Bronchial epithelial cell (primary cell): ENCODE data around the gene RBMXL3. TPM values are rescaled to one million over a fixed set of nuclear protein-coding genes. Genes with fewer than 3 reads are reported as not detected.

Experiments used
- DNase-seq: peaks from one replicate; pipeline ENCODE4 v3.0.0-alpha.2; 2010; ENCODE audit warnings: low read depth
- FAIRE-seq: peaks from 2 replicates; lab custom pipeline; 2011; peaks lifted over from hg19 to GRCh38; lab: Jason Lieb, UNC
- H3K27me3 ChIP-seq: 2 replicates; pipeline ENCODE4 v1.5.1; 2011; ENCODE audit warnings: low read length; ENCODE audit not compliant: control insufficient read depth, insufficient read depth
- H3K36me3 ChIP-seq: 2 replicates; pipeline ENCODE4 v1.5.1; 2011; ENCODE audit warnings: low read length; ENCODE audit not compliant: control insufficient read depth, insufficient read depth
- H3K4me3 ChIP-seq: 2 replicates; pipeline ENCODE4 v1.5.1; 2011; ENCODE audit warnings: mild to moderate bottlenecking, low read depth, low read length, control low read depth
- total RNA-seq: library from RNA; depleted of rRNA; stranded (reverse); fragments of >200 nt; gene quantifications from 2 replicates; pipeline ENCODE4 v1.2.1, GENCODE V29; 2014
- TF ChIP-seq, protein P1 (sequence below): IDR thresholded peaks from 2 replicates; pipeline ENCODE4 v1.5.1; 2011; ENCODE audit warnings: mild to moderate bottlenecking, moderate library complexity, low read length, control low read depth, inconsistent platforms; ENCODE audit not compliant: insufficient read depth, severe bottlenecking

RBMXL3 gene
- total RNA-seq, 1 donor from 2014 or later = not detected

- DNase-seq (no peak), FAIRE-seq (no peak)
- Histone ChIP-seq H3K4me3 (no peak overlapping the region), H3K36me3 (no peaks in the 10 kb centered on the region), H3K27me3 (no peaks in the 10 kb centered on the region)
- TF ChIP-seq, protein P1, sequence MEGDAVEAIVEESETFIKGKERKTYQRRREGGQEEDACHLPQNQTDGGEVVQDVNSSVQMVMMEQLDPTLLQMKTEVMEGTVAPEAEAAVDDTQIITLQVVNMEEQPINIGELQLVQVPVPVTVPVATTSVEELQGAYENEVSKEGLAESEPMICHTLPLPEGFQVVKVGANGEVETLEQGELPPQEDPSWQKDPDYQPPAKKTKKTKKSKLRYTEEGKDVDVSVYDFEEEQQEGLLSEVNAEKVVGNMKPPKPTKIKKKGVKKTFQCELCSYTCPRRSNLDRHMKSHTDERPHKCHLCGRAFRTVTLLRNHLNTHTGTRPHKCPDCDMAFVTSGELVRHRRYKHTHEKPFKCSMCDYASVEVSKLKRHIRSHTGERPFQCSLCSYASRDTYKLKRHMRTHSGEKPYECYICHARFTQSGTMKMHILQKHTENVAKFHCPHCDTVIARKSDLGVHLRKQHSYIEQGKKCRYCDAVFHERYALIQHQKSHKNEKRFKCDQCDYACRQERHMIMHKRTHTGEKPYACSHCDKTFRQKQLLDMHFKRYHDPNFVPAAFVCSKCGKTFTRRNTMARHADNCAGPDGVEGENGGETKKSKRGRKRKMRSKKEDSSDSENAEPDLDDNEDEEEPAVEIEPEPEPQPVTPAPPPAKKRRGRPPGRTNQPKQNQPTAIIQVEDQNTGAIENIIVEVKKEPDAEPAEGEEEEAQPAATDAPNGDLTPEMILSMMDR = no peak
These were observed 10.7 kb upstream of the RBMXL3 start for GRCh38 chrX:115178473-115178872.

DNA sequence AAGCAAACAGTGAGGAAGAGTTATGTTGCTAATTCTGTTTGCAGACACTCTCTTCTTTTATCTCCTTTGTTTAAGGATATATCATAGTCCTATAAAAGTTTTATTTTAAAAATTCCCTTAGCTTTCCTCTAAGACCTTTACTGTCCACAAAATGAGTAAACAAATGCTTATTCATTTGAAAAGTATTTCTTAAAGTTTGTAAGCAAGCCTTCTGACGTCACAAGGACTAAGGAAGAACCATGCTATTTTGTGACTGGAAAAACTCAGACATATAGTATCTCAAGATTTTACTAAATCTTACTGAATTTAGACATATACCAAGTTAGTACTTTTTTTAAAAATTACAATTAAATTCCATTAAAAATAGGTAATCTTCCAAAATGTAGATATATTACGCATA lies 5.2 kb upstream of the RBMXL3 start:
- no peak for FAIRE-seq
- Histone ChIP-seq H3K27me3 (no peaks in the 10 kb centered on the region), H3K4me3 (no peak overlapping the region), H3K36me3 (no peaks in the 10 kb centered on the region)
- DNase-seq = no peak
- TF ChIP-seq, protein P1 = no peak

DNA sequence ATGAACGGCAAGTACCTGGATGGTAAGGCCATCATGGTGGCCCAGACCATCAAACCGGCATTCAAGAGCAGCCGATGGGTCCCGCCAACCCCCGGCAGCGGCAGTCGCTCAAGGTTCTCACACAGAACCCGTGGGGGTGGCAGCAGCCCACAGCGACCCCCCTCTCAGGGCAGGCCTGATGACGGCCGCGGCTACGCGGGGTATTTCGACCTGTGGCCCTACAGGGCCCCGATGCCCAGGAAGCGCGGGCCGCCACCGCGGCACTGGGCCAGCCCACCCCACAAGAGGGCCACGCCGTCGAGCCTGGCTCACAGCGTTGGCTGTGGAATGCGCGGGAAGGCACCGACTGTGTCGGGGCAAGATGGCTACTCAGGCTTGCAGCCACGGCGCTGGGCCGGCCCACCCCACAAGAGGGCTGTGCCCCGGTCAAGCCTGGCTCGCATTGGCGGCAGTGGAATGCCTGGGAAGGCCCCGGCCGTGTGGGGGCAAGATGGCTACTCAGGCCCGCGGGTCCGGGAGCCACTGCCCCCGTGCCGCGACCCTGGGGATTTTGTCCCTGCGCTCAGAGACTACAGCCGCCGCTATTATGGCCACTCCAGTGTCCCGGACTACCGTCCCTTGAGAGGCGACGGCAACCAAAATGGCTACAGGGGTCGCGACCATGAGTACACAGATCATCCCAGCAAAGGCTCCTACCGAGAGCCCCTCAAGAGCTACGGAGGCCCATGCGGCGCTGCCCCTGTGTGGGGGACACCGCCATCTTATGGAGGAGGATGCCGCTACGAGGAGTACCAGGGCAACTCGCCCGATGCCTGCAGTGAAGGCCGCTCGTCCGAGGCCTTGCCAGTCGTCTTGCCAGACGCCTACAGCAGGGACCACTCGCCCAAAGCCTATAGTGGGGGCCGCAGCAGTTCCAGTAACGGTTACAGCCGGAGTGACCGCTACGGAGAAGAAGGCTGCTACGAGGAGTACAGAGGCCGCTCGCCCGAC lies 731 bp downstream of the RBMXL3 start:
- FAIRE-seq (no peak), DNase-seq (no peak)
- TF ChIP-seq, protein P1 = no peak
- H3K4me3 ChIP-seq = no peak overlapping the region
- no peaks in the 10 kb centered on the region for H3K27me3 ChIP-seq
- no peaks in the 10 kb centered on the region for H3K36me3 ChIP-seq

- DNase-seq (no peak), FAIRE-seq (no peak)
- Histone ChIP-seq H3K4me3 (no peak overlapping the region), H3K36me3 (no peaks in the 10 kb centered on the region), H3K27me3 (no peaks in the 10 kb centered on the region)
- TF ChIP-seq, protein P1 = no peak
These were observed 1.7 kb downstream of the RBMXL3 start for GRCh38 chrX:115190636-115191489.

DNA sequence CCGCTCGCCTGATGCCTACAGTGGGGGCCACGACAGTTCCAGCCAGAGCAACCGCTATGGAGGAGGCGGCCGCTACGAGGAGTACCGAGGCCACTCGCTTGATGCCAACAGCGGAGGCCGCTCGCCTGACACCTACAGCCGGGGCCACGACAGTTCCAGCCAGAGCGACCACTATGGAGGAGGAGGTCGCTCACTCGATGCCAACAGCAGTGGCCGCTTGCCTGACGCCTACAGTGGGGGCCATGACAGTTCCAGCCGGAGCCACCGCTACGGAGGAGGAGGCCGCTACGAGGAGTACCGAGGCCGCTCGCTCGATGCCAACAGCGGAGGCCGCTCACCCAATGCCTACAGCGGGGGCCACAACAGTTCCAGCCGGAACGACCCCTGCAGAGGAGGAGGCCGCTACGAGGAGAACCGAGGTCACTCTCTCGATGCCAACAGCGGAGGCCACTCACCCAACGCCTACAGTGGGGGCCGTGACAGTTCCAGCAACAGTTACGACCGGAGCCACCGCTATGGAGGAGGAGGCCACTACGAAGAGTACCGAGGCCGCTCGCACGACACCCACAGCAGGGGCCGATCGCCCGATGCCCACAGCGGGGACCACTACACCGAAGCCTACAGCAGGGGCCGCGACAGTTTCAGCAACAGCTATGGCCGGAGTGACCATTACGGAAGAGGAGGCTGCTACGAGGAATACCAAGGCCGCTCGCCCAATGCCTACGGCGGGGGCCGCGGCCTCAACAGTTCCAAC lies 2.5 kb downstream of the RBMXL3 start:
- H3K4me3 ChIP-seq = no peak overlapping the region
- H3K27me3 ChIP-seq = no peaks in the 10 kb centered on the region
- H3K36me3 ChIP-seq = no peaks in the 10 kb centered on the region
- FAIRE-seq (no peak), DNase-seq (no peak)
- TF ChIP-seq, protein P1 = no peak
